Lung (tissue), 12 donors: ENCODE measurements around the gene EEF1A2. TPM values are rescaled to one million over a fixed set of nuclear protein-coding genes. Genes with fewer than 3 reads are reported as not detected.

Source experiments
- ATAC-seq: fragments of 200-7000 bp; cut with Tn5 transposase; one replicate; pipeline ENCODE4 v1.9.1; 2020; ENCODE audit warnings: moderate number of reproducible peaks; ENCODE audit not compliant: insufficient read depth, low FRiP score
- DNase-seq, 3 donors: peaks; one replicate each; pipeline ENCODE4 v3.0.0-alpha.2; 2013 to 2017
- H3K27ac ChIP-seq, 2 donors: one replicate each; pipeline ENCODE4 v1.5.1; 2013; ENCODE audit warnings: mild to moderate bottlenecking in 2 of 2, moderate library complexity in 2 of 2, control low read depth in 1 of 2, inconsistent platforms in 1 of 2, low read depth in 1 of 2, low read length in 1 of 2
- H3K27me3 ChIP-seq, 3 donors: one replicate each; pipeline ENCODE4 v1.5.1; 2013; ENCODE audit warnings: low read length in 2 of 3; ENCODE audit not compliant: control insufficient read depth in 3 of 3, insufficient read depth in 3 of 3
- H3K36me3 ChIP-seq, 4 donors: one replicate each; pipeline ENCODE4 v1.5.1; 2013; ENCODE audit warnings: low read length in 4 of 4, mild to moderate bottlenecking in 1 of 4, moderate library complexity in 1 of 4; ENCODE audit not compliant: control insufficient read depth in 4 of 4, insufficient read depth in 4 of 4
- H3K4me1 ChIP-seq, 5 donors: one replicate each; pipeline ENCODE4 v1.5.1; 2013; ENCODE audit warnings: low read length in 5 of 5, mild to moderate bottlenecking in 2 of 5, moderate library complexity in 1 of 5; ENCODE audit not compliant: control insufficient read depth in 5 of 5, insufficient read depth in 5 of 5
- H3K4me3 ChIP-seq: one replicate; pipeline ENCODE4 v1.5.1; 2013; ENCODE audit warnings: mild to moderate bottlenecking, control low read depth, moderate library complexity
- H3K9ac ChIP-seq, 2 donors: one replicate each; pipeline ENCODE4 v1.5.1; 2013; ENCODE audit warnings: low read length in 2 of 2, control low read depth in 1 of 2; ENCODE audit not compliant: insufficient read depth in 1 of 2
- H3K9me3 ChIP-seq, 4 donors: one replicate each; pipeline ENCODE4 v1.5.1; 2013; ENCODE audit warnings: low read length in 3 of 4, mild to moderate bottlenecking in 1 of 4, moderate library complexity in 1 of 4; ENCODE audit not compliant: control insufficient read depth in 4 of 4, insufficient read depth in 3 of 4
- WGBS, 2 donors: extraction: QIAGEN DNeasy Blood & Tissue Kit; methylation state at CpG; one replicate each; pipeline ENCODE4 v1.1.7; 2013; 5-methylcytosine and 5-hydroxymethylcytosine counted together
- polyA plus RNA-seq, 2 donors: library from polyadenylated mRNA; stranded (reverse); fragments of 200-250 nt; gene quantifications; one replicate each; pipeline ENCODE4 v1.2.1, GENCODE V29; 2013
- total RNA-seq, 2 donors: library from RNA; depleted of rRNA in 1 of 2; stranded (reverse); fragments of >200 nt in 1 of 2; gene quantifications; one replicate each; pipeline ENCODE4 v1.2.1, GENCODE V29; 2014 to 2021
- TF ChIP-seq, protein P1 (sequence below): IDR thresholded peaks from 2 replicates; pipeline ENCODE4 v1.5.1; 2012; ENCODE audit warnings: mild to moderate bottlenecking; ENCODE audit errors: control extremely low read depth, extremely low read depth
- donor health status: control.
- donor health status: control.
- donor health status: Bipolar disorder and iron deficiency.
- donor health status: healthy.
- donor health status: DM: yes; HTN: yes; CAD: no.

Gene EEF1A2
- total and polyA plus RNA-seq, 4 donors, result 0.47 to 1.9 (median 1.0) TPM

DNA sequence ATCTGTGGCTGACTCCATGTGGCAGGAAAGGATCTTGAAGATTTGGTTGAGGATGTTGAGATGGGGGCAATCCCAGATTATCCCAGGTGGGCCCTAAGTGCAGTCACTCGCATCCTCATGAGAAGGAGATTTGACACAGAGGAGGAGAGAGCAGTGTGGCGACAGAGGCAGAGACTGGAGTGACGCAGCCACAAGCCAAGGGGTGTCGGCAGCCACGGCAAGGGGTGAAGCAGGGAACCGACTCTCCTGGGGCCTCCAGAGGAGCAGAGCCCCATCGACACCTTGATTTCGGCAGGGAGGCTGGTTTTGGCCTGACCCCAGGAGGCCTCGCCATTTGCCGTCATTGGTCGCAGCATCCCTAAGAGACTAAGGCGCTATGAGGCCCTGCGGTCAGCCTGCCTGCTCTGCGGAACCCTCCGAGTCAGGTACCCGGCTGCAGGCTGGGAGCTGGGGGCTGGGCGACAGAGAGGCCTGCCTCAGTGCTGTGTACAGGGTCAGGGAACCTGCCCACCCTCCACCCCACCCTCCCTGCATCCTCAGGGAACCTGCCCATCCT lies 12.5 kb downstream of the EEF1A2 start:
- no peak for DNase-seq
- ATAC-seq, result no peak
- WGBS, 2 donors, result 91 to 94% methylated on average over 17 of the region's 17 CpGs
- peaks cover 0 to 11% (median 0%) of the 10 kb centered on the region in 4 donors for H3K9me3 ChIP-seq
- peaks cover 0 to 5% (median 0%) of the 10 kb centered on the region in 5 donors for H3K4me1 ChIP-seq
- peaks cover 14 to 28% (median 15%) of the 10 kb centered on the region in 3 donors for H3K27me3 ChIP-seq
- H3K36me3 ChIP-seq, result no peaks in the 10 kb centered on the region
- H3K4me3 ChIP-seq, result no peak overlapping the region
- TF ChIP-seq, protein P1, sequence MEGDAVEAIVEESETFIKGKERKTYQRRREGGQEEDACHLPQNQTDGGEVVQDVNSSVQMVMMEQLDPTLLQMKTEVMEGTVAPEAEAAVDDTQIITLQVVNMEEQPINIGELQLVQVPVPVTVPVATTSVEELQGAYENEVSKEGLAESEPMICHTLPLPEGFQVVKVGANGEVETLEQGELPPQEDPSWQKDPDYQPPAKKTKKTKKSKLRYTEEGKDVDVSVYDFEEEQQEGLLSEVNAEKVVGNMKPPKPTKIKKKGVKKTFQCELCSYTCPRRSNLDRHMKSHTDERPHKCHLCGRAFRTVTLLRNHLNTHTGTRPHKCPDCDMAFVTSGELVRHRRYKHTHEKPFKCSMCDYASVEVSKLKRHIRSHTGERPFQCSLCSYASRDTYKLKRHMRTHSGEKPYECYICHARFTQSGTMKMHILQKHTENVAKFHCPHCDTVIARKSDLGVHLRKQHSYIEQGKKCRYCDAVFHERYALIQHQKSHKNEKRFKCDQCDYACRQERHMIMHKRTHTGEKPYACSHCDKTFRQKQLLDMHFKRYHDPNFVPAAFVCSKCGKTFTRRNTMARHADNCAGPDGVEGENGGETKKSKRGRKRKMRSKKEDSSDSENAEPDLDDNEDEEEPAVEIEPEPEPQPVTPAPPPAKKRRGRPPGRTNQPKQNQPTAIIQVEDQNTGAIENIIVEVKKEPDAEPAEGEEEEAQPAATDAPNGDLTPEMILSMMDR, result no peak
- H3K27ac ChIP-seq, result no peak overlapping the region
- H3K9ac ChIP-seq, result no peak overlapping the region

GRCh38 chr20:63484651-63485403 lies 14.1 kb downstream of the EEF1A2 start:
- no peak for DNase-seq
- Histone ChIP-seq H3K36me3 (no peaks in the 10 kb centered on the region), H3K9ac (no peak overlapping the region), H3K4me3 (no peak overlapping the region), H3K27me3 (peaks cover 14 to 23% (median 15%) of the 10 kb centered on the region in 3 donors), H3K9me3 (peaks cover 0 to 11% (median 0%) of the 10 kb centered on the region in 4 donors), H3K4me1 (peaks cover 0 to 5% (median 0%) of the 10 kb centered on the region in 5 donors), H3K27ac (peak overlapping the region in 1 of 2 donors; percentile 46)
- 66 to 77% methylated on average over 16 to 18 of the region's 18 CpGs for WGBS, 2 donors
- no peak for ATAC-seq
- TF ChIP-seq, protein P1, result no peak

- 45 to 50% methylated on average over 16 to 17 of the region's 17 CpGs for WGBS, 2 donors
- DNase-seq (no peak), ATAC-seq (no peak)
- peaks cover 0 to 5% (median 0%) of the 10 kb centered on the region in 5 donors for H3K4me1 ChIP-seq
- no peak overlapping the region for H3K4me3 ChIP-seq
- peak overlapping the region in 1 of 2 donors; percentile 46 for H3K27ac ChIP-seq
- H3K9me3 ChIP-seq, result peaks cover 0 to 11% (median 0%) of the 10 kb centered on the region in 4 donors
- no peak overlapping the region for H3K9ac ChIP-seq
- peaks cover 10 to 26% (median 15%) of the 10 kb centered on the region in 3 donors for H3K27me3 ChIP-seq
- TF ChIP-seq, protein P1, result no peak
- no peaks in the 10 kb centered on the region for H3K36me3 ChIP-seq
Measured at GRCh38 chr20:63484236-63484635, 14.6 kb downstream of the EEF1A2 start.
